HCT116 (cell line): ENCODE results near the gene AS3MT.

Source experiments
- CEBPB ChIP-seq: IDR thresholded peaks from 2 replicates; pipeline ENCODE4 v1.6.1; 2012; ENCODE audit warnings: low read depth
- CTCF ChIP-seq, 3 experiments: fragments of 200-600 bp in 1 of 3; sonication (generic) in 1 of 3; IDR thresholded peaks in 2 of 3; conservative IDR thresholded peaks in 1 of 3; 2 replicates each; pipeline ENCODE4 v1.5.1; 2012 to 2017; ENCODE audit warnings: low read depth in 2 of 3, low read length in 2 of 3, antibody characterized with exemption in 1 of 3, borderline replicate concordance in 1 of 3, control low read depth in 1 of 3, mild to moderate bottlenecking in 1 of 3, mixed read lengths in 1 of 3, mixed run types in 1 of 3, moderate library complexity in 1 of 3; ENCODE audit not compliant: insufficient read depth in 1 of 3
- EGR1 ChIP-seq: IDR thresholded peaks from 2 replicates; pipeline ENCODE4 v1.6.1; 2012; ENCODE audit warnings: low read depth
- EZH2 ChIP-seq: fragments of 200-600 bp; sonication (generic); IDR thresholded peaks from 2 replicates; pipeline ENCODE4 v1.6.1; 2017; ENCODE audit warnings: antibody characterized with exemption, mixed run types
- EZH2phosphoT487 ChIP-seq: fragments of 200-600 bp; IDR thresholded peaks from 2 replicates; pipeline ENCODE4 v1.6.1; 2018; ENCODE audit warnings: antibody characterized with exemption, borderline replicate concordance
- POLR2A ChIP-seq: IDR thresholded peaks from 2 replicates; pipeline ENCODE4 v1.7.0; 2011; ENCODE audit warnings: borderline replicate concordance; ENCODE audit not compliant: insufficient read depth, insufficient read length; ENCODE audit errors: extremely low read depth
- POLR2AphosphoS5 ChIP-seq: IDR thresholded peaks from 2 replicates; pipeline ENCODE4 v1.6.1; 2011; ENCODE audit warnings: mild to moderate bottlenecking, low read depth, low read length, moderate library complexity
- ZFX ChIP-seq: fragments of 450-650 bp; IDR thresholded peaks from 2 replicates; pipeline ENCODE4 v1.6.1; 2017
- TF ChIP-seq, protein P1 (sequence below): IDR thresholded peaks from 2 replicates; pipeline ENCODE4 v1.6.1; 2012

DNA sequence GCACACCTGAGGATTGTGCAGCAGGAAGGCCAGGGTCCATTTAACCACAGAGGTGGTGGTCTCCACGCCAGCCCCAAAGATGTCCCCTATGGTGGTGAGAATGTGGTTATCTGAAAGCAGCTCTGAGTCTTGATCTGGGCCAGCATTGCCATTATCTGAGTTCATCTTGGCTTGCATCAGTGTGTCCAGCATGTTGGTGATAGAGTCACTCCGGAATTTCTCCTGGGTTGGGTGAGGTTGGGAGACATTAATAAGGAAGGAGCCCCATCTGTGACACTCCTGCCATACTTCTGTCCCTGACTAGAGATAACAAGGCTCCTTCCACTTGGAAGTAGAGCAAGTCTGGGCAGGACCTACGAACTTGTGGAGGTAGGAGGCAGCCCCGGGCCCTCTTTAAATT is 36.3 kb upstream of the AS3MT start:
- TF ChIP-seq CTCF (IDR thresholded peaks at IDR 0.05 in 2 of 3, conservative IDR thresholded peaks at IDR 0.05 in 1 of 3; ENCODE audit: borderline replicate concordance in 1 of 3, insufficient read depth in 1 of 3, low read depth in 2 of 3, low read length in 2 of 3) = no peak
- no peak for TF ChIP-seq POLR2A
- no peak for TF ChIP-seq POLR2AphosphoS5
- TF ChIP-seq CEBPB = no peak
- TF ChIP-seq EZH2 = no peak
- TF ChIP-seq EGR1 = no peak
- TF ChIP-seq EZH2phosphoT487 = no peak
- TF ChIP-seq, protein P1, sequence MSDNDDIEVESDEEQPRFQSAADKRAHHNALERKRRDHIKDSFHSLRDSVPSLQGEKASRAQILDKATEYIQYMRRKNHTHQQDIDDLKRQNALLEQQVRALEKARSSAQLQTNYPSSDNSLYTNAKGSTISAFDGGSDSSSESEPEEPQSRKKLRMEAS = no peak
- TF ChIP-seq ZFX = no peak
